MM.1S (cell line): ENCODE results near the gene CHMP5.

ENCODE experiments used
- EZH2 ChIP-seq: fragments of 300-600 bp; sonication (generic); optimal IDR thresholded peaks from 2 replicates; pipeline ENCODE3; 2017; ENCODE audit warnings: low read depth, mild to moderate bottlenecking, antibody characterized with exemption, low read length, mixed read lengths
- EZH2phosphoT487 ChIP-seq: fragments of 300-600 bp; sonication (generic); IDR thresholded peaks from 2 replicates; pipeline ENCODE4 v1.6.1; 2018; ENCODE audit warnings: antibody characterized with exemption, low read length
- TF ChIP-seq, protein P1 (sequence below): fragments of 300-600 bp; sonication (generic); IDR thresholded peaks from 2 replicates; pipeline ENCODE4 v1.5.1; 2016; ENCODE audit warnings: antibody characterized with exemption, low read length, mixed read lengths

DNA sequence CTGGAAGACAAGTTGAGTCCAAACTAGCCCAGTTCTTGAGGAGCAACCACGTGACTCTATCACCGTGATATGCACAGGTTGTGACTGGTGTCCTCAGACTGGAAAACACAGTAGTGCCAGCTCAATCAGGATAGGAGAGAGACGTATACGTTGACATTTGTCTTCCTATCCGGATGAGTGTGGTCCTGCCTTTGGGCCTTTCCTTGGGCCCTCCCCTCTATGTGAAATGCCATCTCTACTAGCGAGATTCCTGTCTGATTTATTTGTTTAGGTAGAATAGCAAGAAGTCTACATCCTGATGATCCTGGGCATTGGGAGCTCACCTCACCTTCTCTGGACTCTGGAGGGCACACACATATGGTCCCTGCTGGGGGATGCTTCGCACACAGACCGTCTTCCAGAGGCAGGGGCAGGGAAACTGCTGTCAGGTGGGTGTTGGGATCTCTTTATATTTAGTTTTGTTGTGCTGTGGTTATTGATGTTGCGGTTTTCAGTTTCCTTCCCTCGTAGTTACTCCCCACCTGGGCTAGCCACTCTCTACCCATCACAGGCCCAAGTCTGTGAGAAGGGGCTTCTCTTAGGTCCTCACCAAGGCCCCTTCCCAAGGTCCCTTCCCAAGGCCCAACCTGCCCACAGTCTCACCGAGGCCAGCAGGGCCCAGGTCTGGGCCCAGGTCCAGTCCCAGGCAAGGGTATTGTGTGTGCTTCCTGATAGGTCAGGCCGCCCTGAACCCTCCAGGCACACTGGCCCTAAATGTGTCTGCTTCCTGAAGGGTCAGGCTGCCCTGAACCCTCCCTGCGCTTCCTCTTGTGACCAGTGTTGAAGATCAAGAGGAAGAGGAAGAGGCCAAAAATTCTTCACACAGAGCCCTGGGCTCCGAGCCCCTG lies 43.9 kb upstream of the CHMP5 start:
- TF ChIP-seq, protein P1, sequence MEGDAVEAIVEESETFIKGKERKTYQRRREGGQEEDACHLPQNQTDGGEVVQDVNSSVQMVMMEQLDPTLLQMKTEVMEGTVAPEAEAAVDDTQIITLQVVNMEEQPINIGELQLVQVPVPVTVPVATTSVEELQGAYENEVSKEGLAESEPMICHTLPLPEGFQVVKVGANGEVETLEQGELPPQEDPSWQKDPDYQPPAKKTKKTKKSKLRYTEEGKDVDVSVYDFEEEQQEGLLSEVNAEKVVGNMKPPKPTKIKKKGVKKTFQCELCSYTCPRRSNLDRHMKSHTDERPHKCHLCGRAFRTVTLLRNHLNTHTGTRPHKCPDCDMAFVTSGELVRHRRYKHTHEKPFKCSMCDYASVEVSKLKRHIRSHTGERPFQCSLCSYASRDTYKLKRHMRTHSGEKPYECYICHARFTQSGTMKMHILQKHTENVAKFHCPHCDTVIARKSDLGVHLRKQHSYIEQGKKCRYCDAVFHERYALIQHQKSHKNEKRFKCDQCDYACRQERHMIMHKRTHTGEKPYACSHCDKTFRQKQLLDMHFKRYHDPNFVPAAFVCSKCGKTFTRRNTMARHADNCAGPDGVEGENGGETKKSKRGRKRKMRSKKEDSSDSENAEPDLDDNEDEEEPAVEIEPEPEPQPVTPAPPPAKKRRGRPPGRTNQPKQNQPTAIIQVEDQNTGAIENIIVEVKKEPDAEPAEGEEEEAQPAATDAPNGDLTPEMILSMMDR = no peak
- no peak for TF ChIP-seq EZH2phosphoT487
- no peak for TF ChIP-seq EZH2
